ENCODE measurements around the gene C2orf15.
"Not testable (repeated sequence)": the region's sequence is repeated elsewhere in the genome, so short reads cannot be mapped to it uniquely, and the experiment has no call there.

C2orf15 gene

DNA sequence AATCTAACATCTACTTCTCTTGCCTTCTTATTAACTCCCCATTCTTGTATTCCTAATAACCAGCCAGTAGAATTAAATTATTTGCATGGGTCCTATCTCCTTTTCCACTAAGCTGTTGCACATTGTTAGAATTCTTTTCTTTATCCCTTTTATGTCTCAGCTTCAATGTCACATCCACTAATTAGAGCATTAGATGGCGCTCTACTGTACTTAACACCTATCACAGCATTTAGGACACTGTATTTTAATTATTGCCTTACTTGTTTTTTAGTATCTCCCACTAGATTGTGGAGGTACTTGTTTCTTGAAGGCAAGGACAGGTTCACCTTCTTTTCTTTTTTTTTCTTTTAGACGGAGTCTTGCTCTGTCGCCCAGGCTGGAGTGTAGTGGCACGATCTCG, 17.1 kb downstream of the C2orf15 start:
- FAIRE-seq = no peak

DNA sequence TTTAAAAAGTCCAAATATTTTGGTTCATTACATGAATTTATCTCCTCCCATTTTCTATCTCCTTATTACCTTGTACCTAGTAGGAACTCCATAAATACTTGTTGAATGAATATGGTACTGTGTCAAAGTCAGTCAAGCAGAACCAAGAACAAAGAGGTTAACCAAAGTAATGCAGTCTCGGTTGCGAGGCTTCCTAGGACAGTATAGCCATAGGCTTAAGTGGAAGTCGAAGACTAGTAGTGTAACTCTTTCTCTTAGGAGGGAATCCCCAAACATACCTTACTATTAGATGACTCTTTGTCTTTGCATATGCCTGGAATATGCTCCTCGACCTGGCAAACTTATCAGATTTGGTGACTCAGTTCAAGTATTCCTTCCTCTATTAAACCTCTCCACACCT, 18.1 kb downstream of the C2orf15 start:
- no peak for FAIRE-seq
- no peak for DNase-seq (ENCODE audit: extremely low spot score, insufficient read length, low read depth)

More for the DNA sequence above, 17.1 kb downstream of the C2orf15 start:
- DNase-seq (ENCODE audit: extremely low spot score, insufficient read length, low read depth) = no peak

DNA sequence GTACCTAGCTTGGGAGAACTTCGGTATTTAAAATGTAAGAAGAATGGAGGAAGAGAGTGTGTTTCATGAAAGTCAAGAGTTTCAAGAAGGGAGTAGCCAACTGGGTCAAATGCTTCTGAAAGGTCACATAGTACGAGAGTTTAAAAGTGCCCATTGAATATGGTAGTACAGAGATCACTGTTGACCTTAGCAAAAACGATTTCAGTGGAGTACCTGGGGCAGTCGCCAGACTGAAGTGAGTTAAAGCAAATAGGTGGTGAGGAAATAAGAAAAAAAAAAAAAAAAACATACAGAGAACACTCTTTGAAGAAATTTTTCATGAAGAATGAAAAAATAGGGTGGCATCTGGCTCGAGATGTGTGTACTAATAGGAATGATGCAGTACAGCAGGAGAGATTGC, 24.7 kb downstream of the C2orf15 start:
- FAIRE-seq = no peak
- no peak for DNase-seq (ENCODE audit: extremely low spot score, insufficient read length, low read depth)

DNA sequence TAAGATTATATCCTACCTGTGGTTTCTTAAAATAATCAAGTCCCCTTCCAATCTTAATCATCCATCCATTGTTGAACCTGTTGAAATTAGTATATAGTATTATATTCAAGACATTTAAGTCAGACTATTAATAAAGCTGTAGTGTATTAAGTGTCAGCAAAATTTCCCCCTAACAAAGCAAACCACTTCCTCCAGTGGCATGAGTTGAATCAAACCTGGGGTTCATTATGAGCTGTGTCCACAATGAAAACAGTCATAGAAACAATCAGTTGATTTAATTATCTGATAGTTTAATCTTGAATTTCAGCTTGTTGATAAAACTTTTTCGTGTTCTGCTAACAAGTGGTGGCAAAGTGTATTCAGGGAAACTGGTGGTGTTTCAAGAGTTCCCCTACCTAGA, 28.0 kb downstream of the C2orf15 start:
- DNase-seq (ENCODE audit: extremely low spot score, insufficient read length, low read depth) = no peak
- peak; percentile 5 for FAIRE-seq

DNA sequence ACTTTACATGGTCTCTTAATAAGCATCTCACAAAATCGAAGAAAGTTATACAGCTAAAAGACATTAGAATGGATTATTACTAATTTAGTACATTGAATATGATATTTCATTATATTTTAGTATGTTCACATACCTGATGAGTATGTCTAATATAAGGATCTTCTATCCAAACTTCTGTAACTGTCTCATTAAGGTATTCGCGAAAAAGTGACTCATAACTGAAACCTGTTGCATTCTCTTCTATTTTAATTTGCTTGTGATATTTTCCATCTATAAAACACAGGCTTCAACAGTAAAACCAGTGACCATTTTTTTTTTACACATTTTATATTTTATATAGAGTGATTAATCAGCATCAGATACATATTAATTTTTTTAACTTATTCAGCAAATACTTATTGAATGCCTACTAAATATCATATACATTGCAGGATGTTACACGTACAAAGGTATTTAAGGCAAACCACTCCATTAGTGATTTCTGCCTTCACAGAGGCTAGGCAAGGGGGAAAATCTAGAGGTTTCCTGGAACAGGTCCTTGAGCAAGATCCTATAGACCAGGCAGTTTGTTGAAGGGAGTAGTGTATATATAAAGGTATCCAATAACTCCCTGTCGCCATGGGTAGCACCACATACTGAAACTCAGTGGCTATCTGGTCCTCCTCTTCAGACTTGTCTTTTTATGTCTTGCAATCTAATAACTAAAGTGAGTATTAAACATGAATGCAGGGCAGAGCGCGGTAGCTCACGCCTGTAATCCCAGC, 30.1 kb downstream of the C2orf15 start:
- FAIRE-seq = no peak
- no peak for DNase-seq (ENCODE audit: extremely low spot score, insufficient read length, low read depth)

DNA sequence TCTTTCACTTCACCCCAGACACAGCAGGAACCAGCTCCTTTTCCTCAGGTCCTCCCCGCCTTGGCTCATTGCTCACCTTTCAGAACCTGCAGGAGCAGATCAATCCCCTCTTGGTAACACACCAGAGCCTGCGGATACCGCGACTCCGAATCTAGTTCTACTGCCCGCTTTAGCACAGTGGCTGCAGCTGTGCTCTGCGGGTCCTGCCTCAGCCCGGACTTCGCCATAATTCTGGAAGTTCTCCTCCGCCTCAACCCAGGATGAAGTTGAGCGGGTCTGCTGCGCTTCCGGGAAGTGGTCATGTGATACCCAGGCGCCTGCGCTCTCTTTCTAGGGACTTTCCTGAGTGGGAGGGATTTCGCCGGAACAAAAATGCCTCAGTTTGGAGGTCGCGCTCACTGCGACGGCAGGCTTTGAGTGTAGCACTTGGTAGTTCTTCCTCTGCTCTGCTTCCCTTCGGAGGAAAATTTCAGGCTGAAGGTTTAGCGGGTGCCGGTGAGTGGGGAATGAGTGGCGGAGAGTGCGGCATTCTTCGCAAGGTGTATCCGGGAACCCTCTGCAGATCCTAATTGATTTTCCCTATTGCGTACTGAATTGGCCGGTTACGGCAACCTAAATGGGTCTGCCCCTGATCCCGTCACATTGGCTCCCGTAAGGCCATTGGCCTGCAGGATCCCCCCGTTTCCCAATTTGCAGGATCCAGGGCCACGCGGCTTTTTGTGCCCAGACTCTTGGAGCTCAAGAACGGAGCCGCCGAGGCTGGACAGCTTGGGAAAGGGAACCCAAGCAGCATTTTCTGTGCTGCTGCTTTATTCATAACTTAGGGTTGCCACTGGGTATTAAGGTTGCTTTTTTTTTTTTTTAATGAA, 39.5 kb downstream of the C2orf15 start, which contains the start of the genes MITD1 and MRPL30:
MITD1 (minus strand) TSS at position 304 of the 869 bp plus-strand sequence; CDS start at position 227, 77 bp downstream.
MRPL30 (plus strand) TSS at position 430 of the 869 bp plus-strand sequence. CDS start 5,020 bp downstream, outside the sequence.
- DNase-seq (ENCODE audit: extremely low spot score, insufficient read length, low read depth) (peak; percentile 73), FAIRE-seq (peak; percentile 85)

DNA sequence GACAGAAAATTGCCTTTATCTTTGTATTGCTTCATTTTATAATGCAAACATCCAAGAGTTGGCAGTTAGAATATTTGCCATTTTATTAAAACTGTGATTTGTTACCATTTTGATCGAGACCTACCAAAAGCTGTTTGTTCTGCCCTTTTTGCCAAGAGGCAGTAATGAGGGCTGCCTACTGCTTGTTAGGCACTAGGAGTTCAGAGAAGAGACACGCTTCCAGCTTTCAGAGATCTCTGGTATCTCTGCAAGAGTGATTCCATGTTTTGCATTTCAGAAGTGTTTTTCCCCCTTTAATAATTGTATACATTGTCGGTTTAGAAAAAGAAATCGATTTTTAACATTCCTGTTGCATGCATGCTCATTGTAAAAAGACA, 40.1 kb downstream of the C2orf15 start:
- no peak for FAIRE-seq
- DNase-seq (ENCODE audit: extremely low spot score, insufficient read length, low read depth) = no peak

DNA sequence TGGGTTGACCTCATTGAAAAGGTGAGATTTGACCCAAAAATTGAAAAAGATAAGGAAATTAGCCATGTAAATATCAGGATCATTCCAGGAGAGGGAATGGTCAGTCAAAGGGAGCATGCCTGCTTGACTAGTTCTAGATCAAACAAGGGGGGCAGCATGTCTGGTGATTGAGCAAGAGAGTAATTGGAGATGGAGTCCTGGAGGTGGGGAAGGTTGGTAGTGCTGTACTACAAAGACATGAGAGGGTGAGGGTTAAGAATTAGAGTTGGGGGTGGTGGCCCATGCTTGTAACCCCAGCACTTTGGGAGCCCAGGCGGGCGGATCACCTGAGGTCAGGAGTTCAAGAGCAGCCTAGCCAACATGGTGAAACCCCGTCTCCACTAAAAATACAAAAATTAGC, 41.5 kb downstream of the C2orf15 start:
- no peak for DNase-seq (ENCODE audit: extremely low spot score, insufficient read length, low read depth)

DNA sequence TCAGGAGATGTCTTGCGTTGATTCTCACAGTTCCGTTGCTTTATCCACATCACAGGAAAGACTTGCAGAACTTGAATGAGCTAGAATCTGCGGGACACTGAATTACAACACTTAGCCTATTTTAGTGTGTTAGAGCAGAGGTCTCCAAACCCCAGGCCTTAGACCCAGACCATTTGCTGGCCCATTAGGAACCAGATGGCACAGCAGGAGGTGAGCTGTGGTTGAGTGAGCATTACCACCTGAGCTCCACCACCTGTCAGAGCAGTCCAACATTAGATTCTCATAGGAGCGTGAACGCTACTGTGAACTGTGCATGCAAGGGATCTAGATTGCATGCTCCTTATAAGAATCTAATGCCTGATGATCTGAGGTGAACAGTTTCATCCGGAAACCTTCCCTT, 43.3 kb downstream of the C2orf15 start:
- no peak for DNase-seq (ENCODE audit: extremely low spot score, insufficient read length, low read depth)

More for the DNA sequence above, 41.5 kb downstream of the C2orf15 start:
- no peak for FAIRE-seq

DNA sequence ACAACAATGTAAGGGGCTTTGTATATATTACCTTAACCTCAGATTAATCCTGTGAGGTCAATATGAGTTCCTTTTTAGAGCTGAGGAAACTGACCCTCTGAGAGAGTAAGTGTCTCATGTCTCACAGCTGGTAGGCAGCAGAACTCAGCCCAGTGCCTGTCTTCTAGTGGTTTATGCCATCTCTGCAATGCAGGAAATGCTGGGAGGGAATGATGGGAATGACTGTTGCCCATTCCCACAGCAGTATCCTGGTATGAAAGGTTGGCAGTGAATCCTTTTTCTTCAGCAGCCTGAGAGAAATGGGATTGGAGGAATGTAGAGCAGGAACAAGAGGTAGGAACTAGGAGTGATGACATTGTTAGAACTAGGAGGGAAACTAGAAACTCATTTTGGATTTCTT, 45.5 kb downstream of the C2orf15 start:
- DNase-seq (ENCODE audit: extremely low spot score, insufficient read length, low read depth) (no peak), FAIRE-seq (no peak)

More for the DNA sequence above, 43.3 kb downstream of the C2orf15 start:
- no peak for FAIRE-seq

DNA sequence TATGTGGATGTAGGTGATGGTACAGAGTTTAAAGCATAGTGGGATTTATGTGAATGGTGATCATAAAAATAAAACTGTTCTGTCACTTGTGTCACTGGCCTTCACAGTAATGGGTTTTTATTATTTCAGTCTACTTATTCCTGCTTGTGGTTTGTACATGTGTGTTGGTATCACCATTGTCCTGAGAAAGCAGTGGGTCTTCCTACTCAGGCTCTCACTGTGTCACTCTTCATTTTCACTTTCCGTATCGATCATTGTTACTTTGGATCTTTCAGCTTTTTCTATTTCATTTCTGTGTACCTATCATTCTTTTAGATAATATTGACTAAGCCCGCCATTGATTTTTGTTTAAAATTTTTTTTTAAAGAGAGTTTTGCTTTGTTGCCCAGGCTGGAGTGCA, 46.9 kb downstream of the C2orf15 start:
- FAIRE-seq = no peak
- DNase-seq (ENCODE audit: extremely low spot score, insufficient read length, low read depth) = no peak

DNA sequence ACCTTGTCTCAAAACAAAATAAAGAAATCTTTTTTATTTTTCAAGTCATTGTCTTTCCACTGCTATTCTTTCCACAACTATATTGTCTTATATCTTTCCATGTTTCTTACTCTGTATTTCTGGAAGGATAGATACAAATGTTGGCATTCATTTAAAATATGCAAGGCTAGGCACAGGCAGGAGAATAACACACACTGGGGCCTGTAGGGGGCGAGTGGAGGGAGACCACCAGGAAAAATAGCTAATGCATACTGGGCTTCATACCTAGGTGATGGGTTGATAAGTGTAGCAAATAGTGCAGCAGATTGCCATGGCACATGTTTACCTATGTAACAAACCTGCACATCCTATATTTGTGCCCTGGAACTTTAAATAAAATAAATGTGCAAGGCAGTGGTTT, 49.0 kb downstream of the C2orf15 start:
- DNase-seq (ENCODE audit: extremely low spot score, insufficient read length, low read depth) (no peak), FAIRE-seq (no peak)

DNA sequence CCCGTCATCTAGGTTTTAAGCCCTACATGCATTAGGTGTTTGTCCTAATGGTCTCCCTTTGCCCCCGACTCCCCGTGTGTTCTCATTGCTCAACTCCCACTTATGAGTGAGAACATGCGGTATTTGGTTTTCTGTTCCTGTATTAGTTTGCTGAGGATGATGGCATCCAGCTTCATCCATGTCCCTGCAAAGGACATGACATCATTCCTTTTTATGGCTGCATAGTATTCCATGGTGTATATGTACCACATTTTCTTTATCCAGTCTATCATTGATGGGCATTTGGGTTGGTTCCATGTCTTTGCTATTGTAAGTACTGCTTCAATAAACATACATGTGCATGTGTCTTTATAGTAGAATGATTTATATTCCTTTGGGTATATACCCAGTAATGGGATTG, 50.9 kb downstream of the C2orf15 start:
- not testable (repeated sequence) for DNase-seq (ENCODE audit: extremely low spot score, insufficient read length, low read depth); FAIRE-seq

DNA sequence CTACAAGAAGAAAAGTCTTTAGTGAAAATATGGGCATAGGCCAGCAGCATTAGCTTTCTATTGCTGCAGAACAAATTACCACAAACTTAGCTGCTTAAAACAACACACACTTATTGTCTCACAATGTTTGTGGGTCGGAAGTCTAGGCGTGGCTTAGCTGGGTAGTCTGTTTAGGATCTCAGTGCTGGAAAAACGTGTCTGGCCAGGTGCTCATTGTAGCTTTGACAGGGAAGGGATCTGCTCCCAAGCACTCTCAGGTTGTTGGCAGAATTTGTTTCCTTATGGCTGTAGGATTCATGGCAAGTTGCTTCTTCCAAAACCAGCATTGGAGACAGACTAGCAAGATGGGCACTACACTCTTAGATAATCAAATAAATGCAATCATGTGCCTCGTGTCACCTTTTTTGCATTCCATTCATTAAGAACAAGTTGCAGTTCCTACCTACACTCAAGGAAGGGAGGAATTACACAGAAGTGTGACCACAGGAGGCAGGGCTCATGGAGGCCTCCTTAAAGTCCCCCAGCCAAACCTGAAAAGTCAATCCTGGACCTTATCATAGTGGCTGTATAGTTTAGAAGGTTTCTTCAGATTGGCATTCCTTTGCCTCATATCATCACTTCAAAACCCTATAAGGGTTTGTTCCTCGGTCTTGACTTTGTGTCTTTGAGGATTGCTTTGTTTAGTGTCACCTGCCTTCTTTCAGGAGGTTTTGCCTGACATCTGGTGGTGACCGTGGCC, 56.8 kb downstream of the C2orf15 start:
- no peak for FAIRE-seq
- DNase-seq (ENCODE audit: extremely low spot score, insufficient read length, low read depth) = no peak

DNA sequence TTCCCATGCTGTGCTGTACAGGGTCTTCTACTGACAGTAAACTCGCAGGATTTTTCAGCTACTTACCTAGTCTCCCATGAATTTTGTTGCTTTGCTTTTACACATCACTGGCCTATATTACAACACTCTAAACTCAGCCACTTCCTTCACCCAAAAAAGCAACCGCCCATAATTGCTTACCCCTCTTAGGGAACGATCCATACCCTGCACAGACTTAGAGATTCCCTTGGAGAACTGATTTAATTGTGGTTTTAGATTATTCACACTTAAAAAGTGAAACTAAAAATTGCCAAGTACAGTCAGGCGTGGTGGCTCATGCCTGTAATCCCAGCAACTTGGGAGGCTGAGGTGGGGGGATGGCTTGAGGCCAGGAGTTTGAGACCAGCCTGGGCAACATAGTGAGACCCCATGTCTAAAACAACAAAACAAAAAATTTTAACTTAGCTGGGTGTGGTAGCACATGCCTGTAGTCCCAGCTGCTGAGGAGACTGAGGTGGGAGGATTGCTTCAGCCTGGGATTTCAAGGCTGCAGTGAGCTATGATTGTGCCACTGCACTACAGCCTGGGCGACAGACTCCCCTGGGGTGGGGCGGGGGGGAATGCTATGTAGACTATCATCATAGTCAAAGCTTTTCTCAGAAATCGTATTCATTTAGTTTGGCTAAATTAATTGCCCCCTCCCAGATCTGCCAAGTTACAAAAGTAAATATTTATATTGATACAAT, 58.7 kb downstream of the C2orf15 start:
- FAIRE-seq = no peak
- DNase-seq (ENCODE audit: extremely low spot score, insufficient read length, low read depth) = no peak
